HCT116 (cell line): Measurements from ENCODE around the gene ZNF441.

Source experiments
- CTCF ChIP-seq, 3 experiments: fragments of 200-600 bp in 1 of 3; sonication (generic) in 1 of 3; IDR thresholded peaks in 2 of 3; conservative IDR thresholded peaks in 1 of 3; 2 replicates each; pipeline ENCODE4 v1.5.1; 2012 to 2017; ENCODE audit warnings: low read depth in 2 of 3, low read length in 2 of 3, antibody characterized with exemption in 1 of 3, borderline replicate concordance in 1 of 3, control low read depth in 1 of 3, mild to moderate bottlenecking in 1 of 3, mixed read lengths in 1 of 3, mixed run types in 1 of 3, moderate library complexity in 1 of 3; ENCODE audit not compliant: insufficient read depth in 1 of 3
- ELF1 ChIP-seq: IDR thresholded peaks from 2 replicates; pipeline ENCODE4 v1.6.1; 2012; ENCODE audit warnings: low read depth, borderline replicate concordance
- EZH2 ChIP-seq: fragments of 200-600 bp; sonication (generic); IDR thresholded peaks from 2 replicates; pipeline ENCODE4 v1.6.1; 2017; ENCODE audit warnings: antibody characterized with exemption, mixed run types
- EZH2phosphoT487 ChIP-seq: fragments of 200-600 bp; IDR thresholded peaks from 2 replicates; pipeline ENCODE4 v1.6.1; 2018; ENCODE audit warnings: antibody characterized with exemption, borderline replicate concordance
- FOSL1 ChIP-seq: IDR thresholded peaks from 2 replicates; pipeline ENCODE4 v1.6.1; 2012; ENCODE audit warnings: low read depth
- JUND ChIP-seq: IDR thresholded peaks from 2 replicates; pipeline ENCODE4 v1.6.1; 2012
- MAX ChIP-seq: IDR thresholded peaks from 2 replicates; pipeline ENCODE4 v1.6.1; 2012
- POLR2A ChIP-seq: IDR thresholded peaks from 2 replicates; pipeline ENCODE4 v1.7.0; 2011; ENCODE audit warnings: borderline replicate concordance; ENCODE audit not compliant: insufficient read depth, insufficient read length; ENCODE audit errors: extremely low read depth
- POLR2AphosphoS5 ChIP-seq: IDR thresholded peaks from 2 replicates; pipeline ENCODE4 v1.6.1; 2011; ENCODE audit warnings: mild to moderate bottlenecking, low read depth, low read length, moderate library complexity
- REST ChIP-seq: IDR thresholded peaks from 2 replicates; pipeline ENCODE4 v1.6.1; 2012; ENCODE audit warnings: low read depth
- YY1 ChIP-seq: IDR thresholded peaks from 2 replicates; pipeline ENCODE4 v1.6.1; 2011; ENCODE audit warnings: low read length, low read depth, moderate library complexity, mild to moderate bottlenecking; ENCODE audit not compliant: insufficient replicate concordance; ENCODE audit errors: extremely low read depth

- TF ChIP-seq MAX: no peak
- no peak for TF ChIP-seq EZH2
- peak; percentile 56 to 74 (median 72); a peak in 5 of 6 replicates for TF ChIP-seq CTCF (IDR thresholded peaks at IDR 0.05 in 2 of 3, conservative IDR thresholded peaks at IDR 0.05 in 1 of 3; ENCODE audit: borderline replicate concordance in 1 of 3, insufficient read depth in 1 of 3, low read depth in 2 of 3, low read length in 2 of 3)
- TF ChIP-seq POLR2AphosphoS5: no peak
- no peak for TF ChIP-seq EZH2phosphoT487
- TF ChIP-seq POLR2A: no peak
- TF ChIP-seq JUND: no peak
- TF ChIP-seq YY1: no peak
- no peak for TF ChIP-seq ELF1
- no peak for TF ChIP-seq FOSL1
- no peak for TF ChIP-seq REST
Measured at GRCh38 chr19:11797491-11797890, 30.7 kb downstream of the ZNF441 start.
